Caco-2 (cell line): ENCODE data around the gene HNRNPH2. TPM values are rescaled to one million over a fixed set of nuclear protein-coding genes. Genes with fewer than 3 reads are reported as not detected.

Experiments
- BruUV-seq: library from RNA; stranded (reverse); fragments of 400-500 nt; replicated peaks from 2 replicates; lab custom pipeline; 2021; lab: Mats Ljungman, UMichigan
- CTCF ChIA-PET: fragments of 300-600 bp; sonication (Branson Sonifier 250); formaldehyde crosslinking; loops from one replicate; lab custom pipeline; 2022; ENCODE audit warnings: antibody characterized with exemption; lab: Charles Lee
- POLR2A ChIA-PET: fragments of 300-600 bp; sonication (Branson Sonifier 250); formaldehyde crosslinking; loops from one replicate; lab custom pipeline; 2022; ENCODE audit warnings: antibody characterized with exemption; lab: Charles Lee
- DNase-seq, 2 experiments: peaks; one replicate each; pipeline versions ENCODE4 v3.0.0 to v3.0.0-alpha.2; 2020 to 2022
- H3K27me3 ChIP-seq: replicated peaks from 2 replicates; pipeline ENCODE4 v1.6.0; 2011; ENCODE audit warnings: low read length; ENCODE audit not compliant: control insufficient read depth, insufficient read depth
- H3K36me3 ChIP-seq: 2 replicates; pipeline ENCODE4 v1.5.1; 2011; ENCODE audit warnings: low read length; ENCODE audit not compliant: control insufficient read depth, insufficient read depth
- H3K4me1 ChIP-seq: fragments of 250-450 bp; sonication (Bioruptor Pico); 2 replicates; pipeline ENCODE4 v1.5.1; 2020; ENCODE audit warnings: mild to moderate bottlenecking
- H3K4me3 ChIP-seq: 2 replicates; pipeline ENCODE4 v1.5.1; 2011; ENCODE audit warnings: low read depth, mild to moderate bottlenecking, control low read depth, low read length
- H3K9me3 ChIP-seq: fragments of 250-450 bp; sonication (Bioruptor Pico); 2 replicates; pipeline ENCODE4 v1.5.1; 2020; ENCODE audit warnings: mild to moderate bottlenecking, moderate library complexity
- H3K27ac Mint-ChIP-seq: one replicate; pipeline ENCODE4 v1.8.0; 2022; ENCODE audit warnings: mixed read lengths; ENCODE audit not compliant: unreplicated experiment
- H3K27me3 Mint-ChIP-seq: one replicate; pipeline ENCODE4 v1.8.0; 2022; ENCODE audit warnings: mixed read lengths; ENCODE audit not compliant: insufficient read depth, unreplicated experiment
- H3K36me3 Mint-ChIP-seq: one replicate; pipeline ENCODE4 v1.8.0; 2022; ENCODE audit warnings: mild to moderate bottlenecking, mixed read lengths; ENCODE audit not compliant: insufficient read depth, unreplicated experiment
- H3K4me1 Mint-ChIP-seq: one replicate; pipeline ENCODE4 v1.8.0; 2022; ENCODE audit warnings: low read depth, mixed read lengths; ENCODE audit not compliant: unreplicated experiment
- H3K4me3 Mint-ChIP-seq: one replicate; pipeline ENCODE4 v1.8.0; 2022; ENCODE audit warnings: mild to moderate bottlenecking, moderate library complexity, mixed read lengths; ENCODE audit not compliant: unreplicated experiment
- H3K9me3 Mint-ChIP-seq: one replicate; pipeline ENCODE4 v1.8.0; 2022; ENCODE audit warnings: mixed read lengths; ENCODE audit not compliant: unreplicated experiment
- CTCF ChIP-seq, 2 experiments: fragments of 200-600 bp in 1 of 2; IDR thresholded peaks; 1 replicate in 1 of 2; 2 replicates in 1 of 2; pipeline versions ENCODE4 v1.5.1 to v1.8.0; 2011 to 2022; ENCODE audit warnings: antibody characterized with exemption in 1 of 2, control low read depth in 1 of 2, inconsistent platforms in 1 of 2, low read depth in 1 of 2, low read length in 1 of 2, mild to moderate bottlenecking in 1 of 2, moderate library complexity in 1 of 2; ENCODE audit not compliant: insufficient read depth in 1 of 2, severe bottlenecking in 1 of 2, unreplicated experiment in 1 of 2
- intact Hi-C: fragments of 100-400 bp; cut with micrococcal nuclease; formaldehyde crosslinking; loops from one replicate; pipeline ENCODE4 v1.10.0; 2022; ENCODE audit not compliant: unreplicated experiment
- total RNA-seq: library from RNA; stranded (reverse); gene quantifications from 2 replicates; pipeline ENCODE4 v1.2.3, GENCODE V29; 2022

The HNRNPH2 gene
- total RNA-seq, 1 experiment from 2014 or later: 46.1 TPM

GRCh38 chrX:101450085-101450484 lies 42.1 kb downstream of the HNRNPH2 start:
- H3K4me1 ChIP-seq: no peaks in the 10 kb centered on the region
- DNase-seq: no peak
- H3K4me1 Mint-ChIP-seq: no peaks in the 10 kb centered on the region
- no peaks in the 10 kb centered on the region for H3K36me3 Mint-ChIP-seq
- H3K4me3 Mint-ChIP-seq: no peak overlapping the region
- H3K27ac Mint-ChIP-seq: no peak overlapping the region
- H3K9me3 Mint-ChIP-seq: no peaks in the 10 kb centered on the region
- TF ChIP-seq CTCF (IDR thresholded peaks at IDR 0.05; ENCODE audit: insufficient read depth in 1 of 2, low read depth in 1 of 2, low read length in 1 of 2, severe bottlenecking in 1 of 2, unreplicated experiment in 1 of 2): no peak
- H3K4me3 ChIP-seq: no peak overlapping the region
- POLR2A ChIA-PET: no interaction called here
- no peaks in the 10 kb centered on the region for H3K27me3 Mint-ChIP-seq
- CTCF ChIA-PET: no interaction called here
- intact Hi-C loops: no loop called here
- H3K9me3 ChIP-seq: no peaks in the 10 kb centered on the region
- no TSS peak for BruUV-seq
- no peaks in the 10 kb centered on the region for H3K36me3 ChIP-seq
- H3K27me3 ChIP-seq: no peaks in the 10 kb centered on the region

- Mint-ChIP-seq H3K4me1 (no peaks in the 10 kb centered on the region), H3K27me3 (no peaks in the 10 kb centered on the region), H3K36me3 (no peaks in the 10 kb centered on the region), H3K9me3 (no peaks in the 10 kb centered on the region), H3K27ac (no peak overlapping the region), H3K4me3 (no peak overlapping the region)
- POLR2A ChIA-PET: no interaction called here
- intact Hi-C loops: no loop called here
- CTCF ChIA-PET: interaction anchor here (0.5 kb wide), 1 partner anchor 11 kb away, joined by 5 read pairs; no protein-coding TSS in a partner anchor
- Histone ChIP-seq H3K27me3 (no peaks in the 10 kb centered on the region), H3K36me3 (no peaks in the 10 kb centered on the region), H3K9me3 (no peaks in the 10 kb centered on the region), H3K4me1 (no peaks in the 10 kb centered on the region), H3K4me3 (no peak overlapping the region)
- BruUV-seq: no TSS peak
- DNase-seq: no peak
- no peak for TF ChIP-seq CTCF (IDR thresholded peaks at IDR 0.05; ENCODE audit: insufficient read depth in 1 of 2, low read depth in 1 of 2, low read length in 1 of 2, severe bottlenecking in 1 of 2, unreplicated experiment in 1 of 2)
These were observed 42.9 kb downstream of the HNRNPH2 start for GRCh38 chrX:101450961-101451360.

GRCh38 chrX:101452056-101452455 lies 44.0 kb downstream of the HNRNPH2 start:
- H3K4me1 Mint-ChIP-seq: no peaks in the 10 kb centered on the region
- TF ChIP-seq CTCF (IDR thresholded peaks at IDR 0.05; ENCODE audit: insufficient read depth in 1 of 2, low read depth in 1 of 2, low read length in 1 of 2, severe bottlenecking in 1 of 2, unreplicated experiment in 1 of 2): no peak
- intact Hi-C loops: no loop called here
- Histone ChIP-seq H3K4me3 (no peak overlapping the region), H3K4me1 (no peaks in the 10 kb centered on the region), H3K27me3 (no peaks in the 10 kb centered on the region), H3K9me3 (no peaks in the 10 kb centered on the region), H3K36me3 (no peaks in the 10 kb centered on the region)
- H3K4me3 Mint-ChIP-seq: no peak overlapping the region
- POLR2A ChIA-PET: no interaction called here
- DNase-seq: no peak
- H3K27me3 Mint-ChIP-seq: no peaks in the 10 kb centered on the region
- no TSS peak for BruUV-seq
- no peaks in the 10 kb centered on the region for H3K36me3 Mint-ChIP-seq
- H3K9me3 Mint-ChIP-seq: no peaks in the 10 kb centered on the region
- CTCF ChIA-PET: no interaction called here
- H3K27ac Mint-ChIP-seq: no peak overlapping the region
